ENCODE data around the gene PTPRR. TPM values are rescaled to one million over a fixed set of nuclear protein-coding genes. Genes with fewer than 3 reads are reported as not detected.

PTPRR gene
- total RNA-seq, 2 donors from 2014 or later = 0.33 to 0.78 TPM

DNA sequence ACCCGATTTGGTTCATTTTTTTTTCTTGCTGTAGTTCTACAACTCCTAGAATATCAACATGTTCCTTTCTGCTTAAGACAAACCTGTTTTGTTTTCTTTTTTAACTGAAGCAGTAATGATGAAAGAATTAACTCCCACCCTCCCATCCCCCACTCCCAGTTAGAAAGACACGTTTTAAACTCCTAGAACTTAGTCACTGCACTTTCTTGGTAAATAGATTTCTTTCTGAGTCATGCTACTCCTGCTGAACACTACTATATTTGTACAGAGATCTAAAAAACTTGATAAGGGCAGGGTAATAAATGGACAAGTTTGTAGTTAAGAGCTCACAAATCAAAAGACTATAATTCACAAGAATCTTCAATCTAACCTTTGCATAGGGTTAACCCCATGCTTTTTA is 164.4 kb downstream of the PTPRR start:
- Histone ChIP-seq H3K27ac (no peak overlapping the region), H3K9me3 (no peaks in the 10 kb centered on the region), H3K4me1 (peaks cover 21% of the 10 kb centered on the region), H3K36me3 (replicated peaks in 1 of 2; ENCODE audit: insufficient read depth in 1 of 2, low read depth in 2 of 2) (no peaks in the 10 kb centered on the region), H3K4me3 (no peak overlapping the region), H3K27me3 (no peaks in the 10 kb centered on the region)
- ATAC-seq (no peak), DNase-seq (no peak)
- WGBS, 2 donors = 21 to 23% methylated on average over 2 of the region's 2 CpGs
- intact Hi-C loops (cut with DNase I) = no loop called here
- TF ChIP-seq, protein P1, sequence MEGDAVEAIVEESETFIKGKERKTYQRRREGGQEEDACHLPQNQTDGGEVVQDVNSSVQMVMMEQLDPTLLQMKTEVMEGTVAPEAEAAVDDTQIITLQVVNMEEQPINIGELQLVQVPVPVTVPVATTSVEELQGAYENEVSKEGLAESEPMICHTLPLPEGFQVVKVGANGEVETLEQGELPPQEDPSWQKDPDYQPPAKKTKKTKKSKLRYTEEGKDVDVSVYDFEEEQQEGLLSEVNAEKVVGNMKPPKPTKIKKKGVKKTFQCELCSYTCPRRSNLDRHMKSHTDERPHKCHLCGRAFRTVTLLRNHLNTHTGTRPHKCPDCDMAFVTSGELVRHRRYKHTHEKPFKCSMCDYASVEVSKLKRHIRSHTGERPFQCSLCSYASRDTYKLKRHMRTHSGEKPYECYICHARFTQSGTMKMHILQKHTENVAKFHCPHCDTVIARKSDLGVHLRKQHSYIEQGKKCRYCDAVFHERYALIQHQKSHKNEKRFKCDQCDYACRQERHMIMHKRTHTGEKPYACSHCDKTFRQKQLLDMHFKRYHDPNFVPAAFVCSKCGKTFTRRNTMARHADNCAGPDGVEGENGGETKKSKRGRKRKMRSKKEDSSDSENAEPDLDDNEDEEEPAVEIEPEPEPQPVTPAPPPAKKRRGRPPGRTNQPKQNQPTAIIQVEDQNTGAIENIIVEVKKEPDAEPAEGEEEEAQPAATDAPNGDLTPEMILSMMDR (IDR thresholded peaks at IDR 0.05) = no peak
- TF ChIP-seq POLR2A (IDR thresholded peaks at IDR 0.05) = no peak

DNA sequence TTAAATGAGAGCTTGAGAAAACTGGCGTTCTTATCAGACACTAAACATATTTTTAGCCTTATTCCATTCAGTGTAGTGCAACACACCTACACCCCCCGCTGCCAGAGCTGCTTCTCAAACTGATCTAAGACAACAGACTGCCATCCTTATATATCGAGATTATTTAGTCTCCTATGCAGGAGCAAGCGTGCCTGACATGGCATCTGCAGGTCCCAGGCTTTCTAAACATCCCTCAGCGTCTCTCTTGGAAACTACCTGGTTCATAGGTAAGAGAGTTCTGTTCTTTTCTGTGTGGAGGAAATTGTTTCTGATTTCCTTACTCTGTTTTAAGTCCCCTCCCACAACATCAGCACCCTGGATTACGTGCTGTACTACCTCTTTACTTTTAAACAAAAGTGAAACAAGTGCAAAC is 166.2 kb downstream of the PTPRR start:
- Histone ChIP-seq H3K36me3 (replicated peaks in 1 of 2; ENCODE audit: insufficient read depth in 1 of 2, low read depth in 2 of 2) (no peaks in the 10 kb centered on the region), H3K4me1 (peaks cover 21% of the 10 kb centered on the region), H3K4me3 (no peak overlapping the region), H3K27ac (no peak overlapping the region), H3K9me3 (no peaks in the 10 kb centered on the region), H3K27me3 (no peaks in the 10 kb centered on the region)
- WGBS, 2 donors = 14 to 23% methylated on average over 6 of the region's 6 CpGs
- TF ChIP-seq, protein P1 (IDR thresholded peaks at IDR 0.05) = no peak
- TF ChIP-seq POLR2A (IDR thresholded peaks at IDR 0.05) = no peak
- DNase-seq = no peak
- ATAC-seq = no peak
- intact Hi-C loops (cut with DNase I) = no loop called here

DNA sequence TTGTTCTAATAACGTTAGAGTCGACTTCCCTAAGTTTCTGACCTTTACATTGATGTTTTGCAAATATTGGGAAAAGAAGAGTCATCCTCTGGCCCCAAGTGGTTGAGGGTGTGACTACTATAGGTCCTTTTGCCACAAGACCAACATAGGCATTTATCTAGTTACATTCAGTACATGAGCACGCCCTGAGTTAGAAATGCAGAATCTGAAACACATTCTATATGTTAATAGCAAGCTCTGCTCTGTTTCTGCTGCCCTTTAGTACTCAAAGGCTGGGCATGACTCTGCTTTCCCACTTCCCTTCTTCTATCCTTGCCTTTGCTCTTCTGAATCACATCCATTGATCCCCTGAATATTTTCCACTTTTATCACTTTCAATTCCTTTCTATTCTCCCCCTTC is 168.2 kb downstream of the PTPRR start:
- no peak for DNase-seq
- TF ChIP-seq, protein P1 (IDR thresholded peaks at IDR 0.05) = no peak
- TF ChIP-seq POLR2A (IDR thresholded peaks at IDR 0.05) = no peak
- Histone ChIP-seq H3K4me1 (peaks cover 21% of the 10 kb centered on the region), H3K27ac (no peak overlapping the region), H3K9me3 (no peaks in the 10 kb centered on the region), H3K27me3 (no peaks in the 10 kb centered on the region), H3K36me3 (replicated peaks in 1 of 2; ENCODE audit: insufficient read depth in 1 of 2, low read depth in 2 of 2) (no peaks in the 10 kb centered on the region), H3K4me3 (no peak overlapping the region)
- intact Hi-C loops (cut with DNase I) = no loop called here
- ATAC-seq = no peak
- WGBS, 2 donors = 71 to 75% methylated on average over 3 of the region's 3 CpGs

DNA sequence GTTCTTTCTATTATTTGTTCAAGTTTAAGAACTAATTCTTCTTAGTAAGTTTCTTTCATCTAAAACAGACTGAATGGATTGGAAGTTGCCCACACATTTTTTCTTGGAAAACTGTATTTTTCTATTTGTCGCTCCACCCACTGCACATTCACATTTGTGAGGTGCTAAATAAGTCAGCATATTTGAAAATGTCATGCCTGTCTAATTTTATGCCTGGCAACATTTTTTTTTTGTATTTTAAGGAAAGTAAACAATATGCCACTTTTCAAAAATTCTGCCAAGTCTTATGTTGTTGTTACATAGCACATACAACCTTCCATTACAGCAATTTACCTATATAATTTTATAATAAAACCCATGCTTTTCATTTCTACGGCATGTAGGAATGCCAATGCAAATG is 170.6 kb downstream of the PTPRR start:
- DNase-seq = no peak
- Histone ChIP-seq H3K9me3 (no peaks in the 10 kb centered on the region), H3K4me3 (no peak overlapping the region), H3K27me3 (no peaks in the 10 kb centered on the region), H3K4me1 (peaks cover 11% of the 10 kb centered on the region), H3K27ac (no peak overlapping the region), H3K36me3 (replicated peaks in 1 of 2; ENCODE audit: insufficient read depth in 1 of 2, low read depth in 2 of 2) (no peaks in the 10 kb centered on the region)
- intact Hi-C loops (cut with DNase I) = no loop called here
- 86 to 93% methylated on average over 2 of the region's 2 CpGs for WGBS, 2 donors
- ATAC-seq = no peak
- TF ChIP-seq POLR2A (IDR thresholded peaks at IDR 0.05) = no peak
- TF ChIP-seq, protein P1 (IDR thresholded peaks at IDR 0.05) = no peak

- no peak overlapping the region for H3K27ac ChIP-seq
- H3K4me3 ChIP-seq = no peak overlapping the region
- H3K36me3 ChIP-seq (replicated peaks in 1 of 2; ENCODE audit: insufficient read depth in 1 of 2, low read depth in 2 of 2) = no peaks in the 10 kb centered on the region
- intact Hi-C loops (cut with DNase I) = no loop called here
- H3K4me1 ChIP-seq = peaks cover 2% of the 10 kb centered on the region
- DNase-seq = no peak
- no peaks in the 10 kb centered on the region for H3K9me3 ChIP-seq
- TF ChIP-seq, protein P1 (IDR thresholded peaks at IDR 0.05) = no peak
- no peak for TF ChIP-seq POLR2A (IDR thresholded peaks at IDR 0.05)
- no peak for ATAC-seq
- 81 to 85% methylated on average over 1 of the region's 1 CpG for WGBS, 2 donors
- H3K27me3 ChIP-seq = no peaks in the 10 kb centered on the region
These were observed 171.7 kb downstream of the PTPRR start for GRCh38 chr12:70748809-70749208.

All from body of pancreas (tissue), 4 donors.